GM21528 (cell line): Measurements from ENCODE around the gene SYTL2.

ENCODE experiments used
- ATAC-seq: cut with Tn5 transposase; IDR thresholded peaks from one replicate; pipeline ENCODE4 v1.9.1; 2021; ENCODE audit warnings: mild to moderate bottlenecking, moderate library complexity; ENCODE audit not compliant: unreplicated experiment, low FRiP score

The SYTL2 gene

GRCh38 chr11:85767246-85767945, 43.5 kb downstream of the SYTL2 start:
- no peak for ATAC-seq

- no peak for ATAC-seq
Observed at GRCh38 chr11:85766721-85767161, 44.2 kb downstream of the SYTL2 start.

GRCh38 chr11:85764796-85765195, 46.1 kb downstream of the SYTL2 start:
- no peak for ATAC-seq

- ATAC-seq, result no peak
Observed at GRCh38 chr11:85762226-85762625, 48.7 kb downstream of the SYTL2 start.

- no peak for ATAC-seq
Observed at GRCh38 chr11:85759915-85760314, 51.0 kb downstream of the SYTL2 start.

GRCh38 chr11:85758480-85759039, 52.4 kb downstream of the SYTL2 start:
- no peak for ATAC-seq

- no peak for ATAC-seq
Observed at GRCh38 chr11:85758026-85758425, 52.9 kb downstream of the SYTL2 start.

GRCh38 chr11:85756401-85757200, 54.3 kb downstream of the SYTL2 start:
- no peak for ATAC-seq

GRCh38 chr11:85755701-85756100, 55.2 kb downstream of the SYTL2 start:
- no peak for ATAC-seq

GRCh38 chr11:85755285-85755684, 55.7 kb downstream of the SYTL2 start:
- no peak for ATAC-seq

- ATAC-seq, result no peak
Observed at GRCh38 chr11:85752890-85753581, 57.9 kb downstream of the SYTL2 start.

- ATAC-seq, result no peak
Observed at GRCh38 chr11:85752201-85752889, 58.6 kb downstream of the SYTL2 start.

GRCh38 chr11:85751724-85752123, 59.2 kb downstream of the SYTL2 start:
- no peak for ATAC-seq

- no peak for ATAC-seq
Observed at GRCh38 chr11:85750646-85751045, 60.3 kb downstream of the SYTL2 start.

- no peak for ATAC-seq
Observed at GRCh38 chr11:85749884-85750283, 61.1 kb downstream of the SYTL2 start.

GRCh38 chr11:85749287-85749834, 61.6 kb downstream of the SYTL2 start:
- no peak for ATAC-seq

- no peak for ATAC-seq
Observed at GRCh38 chr11:85748455-85748891, 62.5 kb downstream of the SYTL2 start.

- ATAC-seq, result no peak
Observed at GRCh38 chr11:85746670-85747069, 64.3 kb downstream of the SYTL2 start.

GRCh38 chr11:85745626-85746025, 65.3 kb downstream of the SYTL2 start:
- ATAC-seq, result no peak

GRCh38 chr11:85742873-85743275, 68.1 kb downstream of the SYTL2 start:
- no peak for ATAC-seq
